CD4-positive, alpha-beta T cell (primary cell): ENCODE data around the gene CORT. TPM values are rescaled to one million over a fixed set of nuclear protein-coding genes. Genes with fewer than 3 reads are reported as not detected.
A peak's percentile ranks its signal among the peaks of the same experiment; 100 is the strongest.

ENCODE experiments used
- ATAC-seq: fragments of 200-7000 bp; cut with Tn5 transposase; one replicate; pipeline ENCODE4 v1.10.0; 2022; ENCODE audit warnings: mild to moderate bottlenecking; ENCODE audit not compliant: poor library complexity
- CTCF ChIA-PET: fragments of 350-600 bp; sonication (Branson Sonifier 250); formaldehyde crosslinking; loops from one replicate; lab custom pipeline; 2021; ENCODE audit warnings: antibody characterized with exemption, inconsistent platforms; lab: Charles Lee
- POLR2A ChIA-PET: fragments of 350-600 bp; sonication (Branson Sonifier 250); formaldehyde crosslinking; loops from one replicate; lab custom pipeline; 2021; ENCODE audit warnings: antibody characterized with exemption, inconsistent platforms; lab: Charles Lee
- DNase-seq, 14 experiments: peaks; one replicate each; pipeline ENCODE4 v3.0.0-alpha.2; 2013 to 2020; ENCODE audit warnings: mixed read lengths in 2 of 14
- H3K27ac ChIP-seq, 2 donors: one replicate each; pipeline versions ENCODE4 v1.5.1 to v1.7.0; 2013; ENCODE audit warnings: low read length in 2 of 2, low read depth in 1 of 2, mild to moderate bottlenecking in 1 of 2
- H3K27me3 ChIP-seq, 2 experiments: 1 replicate in 1 of 2; 2 replicates in 1 of 2; pipeline versions ENCODE4 v1.6.1 to v1.7.0; 2013; ENCODE audit warnings: low read length in 2 of 2, control low read depth in 1 of 2, mild to moderate bottlenecking in 1 of 2, moderate library complexity in 1 of 2; ENCODE audit not compliant: insufficient read depth in 2 of 2, control insufficient read depth in 1 of 2
- H3K36me3 ChIP-seq: one replicate; pipeline ENCODE4 v1.6.1; 2013; ENCODE audit warnings: low read length, control low read depth; ENCODE audit not compliant: insufficient read depth
- H3K4me1 ChIP-seq: one replicate; pipeline ENCODE4 v1.6.1; 2013; ENCODE audit warnings: low read length, control low read depth; ENCODE audit not compliant: insufficient read depth
- H3K4me3 ChIP-seq: one replicate; pipeline ENCODE4 v1.5.1; 2013; ENCODE audit warnings: mild to moderate bottlenecking, low read length, moderate library complexity
- H3K9me3 ChIP-seq, 2 experiments: 1 replicate in 1 of 2; 2 replicates in 1 of 2; pipeline versions ENCODE4 v1.6.1 to v1.7.0; 2013; ENCODE audit warnings: low read length in 2 of 2, mild to moderate bottlenecking in 2 of 2, control low read depth in 1 of 2, moderate library complexity in 1 of 2; ENCODE audit not compliant: control insufficient read depth in 1 of 2, insufficient read depth in 1 of 2
- H3K27ac Mint-ChIP-seq: one replicate; pipeline ENCODE4 v1.8.0; 2020; ENCODE audit warnings: mixed read lengths
- H3K27me3 Mint-ChIP-seq: one replicate; pipeline ENCODE4 v1.8.0; 2021; ENCODE audit warnings: mixed read lengths
- H3K36me3 Mint-ChIP-seq: one replicate; pipeline ENCODE4 v1.8.0; 2021; ENCODE audit warnings: low read depth, mixed read lengths
- H3K4me1 Mint-ChIP-seq: one replicate; pipeline ENCODE4 v1.8.0; 2021; ENCODE audit warnings: low read depth, mixed read lengths
- H3K4me3 Mint-ChIP-seq: one replicate; pipeline ENCODE4 v1.8.0; 2020; ENCODE audit warnings: mild to moderate bottlenecking, mixed read lengths
- H3K9me3 Mint-ChIP-seq: one replicate; pipeline ENCODE4 v1.8.0; 2020; ENCODE audit warnings: mixed read lengths
- intact Hi-C, 2 experiments: fragments of 100-400 bp; cut with DNase I in 1 of 2; cut with micrococcal nuclease in 1 of 2; formaldehyde crosslinking; loops; one replicate each; pipeline versions ENCODE4 v1.15.1 to v1.9.0; 2023 to 2025; cut with DNase I, micrococcal nuclease
- total RNA-seq, 174 experiments: library from RNA in 2 of 174; stranded (reverse) in 2 of 174; gene quantifications; one replicate each; pipeline ENCODE4 v1.2.3 and lab custom pipeline; 2021 to 2026
- TF ChIP-seq, protein P1 (sequence below): fragments of 200-600 bp; IDR thresholded peaks from one replicate; pipeline ENCODE4 v1.8.0; 2022; ENCODE audit warnings: antibody characterized with exemption, mild to moderate bottlenecking

The CORT gene
- total RNA-seq, 2 experiments from 2014 or later = 0.25 TPM; not detected in 1

DNA sequence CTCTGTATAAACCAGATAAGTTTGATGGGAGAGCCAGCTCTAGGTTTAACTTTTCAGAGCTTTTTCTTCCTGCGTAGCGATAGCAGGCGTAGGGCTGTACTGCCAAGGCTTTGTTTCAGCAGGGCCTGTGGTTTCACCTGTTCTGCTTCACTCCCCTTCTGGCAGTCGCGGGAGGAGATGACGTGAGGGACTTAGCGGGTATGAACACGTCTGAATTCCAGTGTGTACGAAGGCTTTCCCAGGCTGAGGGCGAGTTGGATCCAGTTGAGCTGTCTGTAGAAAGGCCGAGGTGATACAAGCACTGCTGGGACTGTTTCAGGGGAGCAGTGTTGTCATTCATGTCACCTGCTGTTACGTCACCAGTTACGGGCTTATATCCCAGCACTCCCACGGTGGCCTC lies 46.1 kb downstream of the CORT start:
- Histone ChIP-seq H3K36me3 (no peaks in the 10 kb centered on the region), H3K27ac (peak overlapping the region; percentile 50 to 60), H3K9me3 (no peaks in the 10 kb centered on the region), H3K4me3 (peak overlapping the region; percentile 53), H3K27me3 (no peaks in the 10 kb centered on the region), H3K4me1 (peaks cover 33% of the 10 kb centered on the region)
- Mint-ChIP-seq H3K9me3 (no peaks in the 10 kb centered on the region), H3K4me3 (peak overlapping the region; percentile 80), H3K27ac (peak overlapping the region; percentile 93), H3K27me3 (no peaks in the 10 kb centered on the region), H3K4me1 (peaks cover 64% of the 10 kb centered on the region), H3K36me3 (peaks cover 16% of the 10 kb centered on the region)
- CTCF ChIA-PET = interaction anchor here (1.3 to 8.3 kb wide), 5 partner anchors 11 to 38 kb away, joined by 3 to 126 read pairs (median 6); partner anchors contain the start of gene DFFA
- DNase-seq (peak in 12 of 14 experiments; percentile 10 to 64 (median 40)), ATAC-seq (peak; percentile 65)
- TF ChIP-seq, protein P1, sequence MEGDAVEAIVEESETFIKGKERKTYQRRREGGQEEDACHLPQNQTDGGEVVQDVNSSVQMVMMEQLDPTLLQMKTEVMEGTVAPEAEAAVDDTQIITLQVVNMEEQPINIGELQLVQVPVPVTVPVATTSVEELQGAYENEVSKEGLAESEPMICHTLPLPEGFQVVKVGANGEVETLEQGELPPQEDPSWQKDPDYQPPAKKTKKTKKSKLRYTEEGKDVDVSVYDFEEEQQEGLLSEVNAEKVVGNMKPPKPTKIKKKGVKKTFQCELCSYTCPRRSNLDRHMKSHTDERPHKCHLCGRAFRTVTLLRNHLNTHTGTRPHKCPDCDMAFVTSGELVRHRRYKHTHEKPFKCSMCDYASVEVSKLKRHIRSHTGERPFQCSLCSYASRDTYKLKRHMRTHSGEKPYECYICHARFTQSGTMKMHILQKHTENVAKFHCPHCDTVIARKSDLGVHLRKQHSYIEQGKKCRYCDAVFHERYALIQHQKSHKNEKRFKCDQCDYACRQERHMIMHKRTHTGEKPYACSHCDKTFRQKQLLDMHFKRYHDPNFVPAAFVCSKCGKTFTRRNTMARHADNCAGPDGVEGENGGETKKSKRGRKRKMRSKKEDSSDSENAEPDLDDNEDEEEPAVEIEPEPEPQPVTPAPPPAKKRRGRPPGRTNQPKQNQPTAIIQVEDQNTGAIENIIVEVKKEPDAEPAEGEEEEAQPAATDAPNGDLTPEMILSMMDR = no peak
- intact Hi-C loops = loop anchor here (1.0 to 10.0 kb wide), 9 partner anchors 11 to 1149 kb away; partner anchors contain the start of genes KIF1B (in 1 of the 2) and PEX14 (in 1 of the 2)
- POLR2A ChIA-PET = interaction anchor here (0.7 to 3.3 kb wide), 6 partner anchors 11 to 444 kb away, joined by 4 to 33 read pairs (median 12); partner anchors contain the start of gene CENPS

GRCh38 chr1:10497109-10497508 lies 47.3 kb downstream of the CORT start:
- TF ChIP-seq, protein P1 = no peak
- ChIA-PET CTCF (interaction anchor here (0.6 to 8.3 kb wide), 3 partner anchors 10 to 41 kb away, joined by 3 to 126 read pairs (median 3); no protein-coding TSS in a partner anchor), POLR2A (interaction anchor here (0.6 to 3.3 kb wide), 5 partner anchors 10 to 407 kb away, joined by 3 to 33 read pairs (median 4); no protein-coding TSS in a partner anchor)
- intact Hi-C loops = loop anchor here in 1 of 2 experiments (2.0 to 10.0 kb wide), 3 partner anchors 285 to 1148 kb away; partner anchors contain the start of gene KIF1B
- Histone ChIP-seq H3K27ac (no peak overlapping the region), H3K9me3 (no peaks in the 10 kb centered on the region), H3K4me3 (no peak overlapping the region), H3K36me3 (no peaks in the 10 kb centered on the region), H3K4me1 (peaks cover 33% of the 10 kb centered on the region), H3K27me3 (no peaks in the 10 kb centered on the region)
- H3K27me3 Mint-ChIP-seq = no peaks in the 10 kb centered on the region
- peak overlapping the region; percentile 40 for H3K27ac Mint-ChIP-seq
- ATAC-seq = no peak
- peaks cover 69% of the 10 kb centered on the region for H3K4me1 Mint-ChIP-seq
- no peaks in the 10 kb centered on the region for H3K9me3 Mint-ChIP-seq
- H3K36me3 Mint-ChIP-seq = peaks cover 16% of the 10 kb centered on the region
- H3K4me3 Mint-ChIP-seq = peak overlapping the region; percentile 11
- DNase-seq = peak in 1 of 14 experiments; percentile 25

- H3K4me3 ChIP-seq = no peak overlapping the region
- Mint-ChIP-seq H3K9me3 (no peaks in the 10 kb centered on the region), H3K4me3 (no peak overlapping the region), H3K27me3 (no peaks in the 10 kb centered on the region), H3K27ac (peak overlapping the region; percentile 40), H3K4me1 (peaks cover 67% of the 10 kb centered on the region), H3K36me3 (peaks cover 16% of the 10 kb centered on the region)
- intact Hi-C loops = loop anchor here in 1 of 2 experiments (5.0 to 10.0 kb wide), 2 partner anchors 286 to 1147 kb away; partner anchors contain the start of gene KIF1B
- H3K27me3 ChIP-seq = no peaks in the 10 kb centered on the region
- DNase-seq (no peak), ATAC-seq (no peak)
- no peaks in the 10 kb centered on the region for H3K36me3 ChIP-seq
- no peak overlapping the region for H3K27ac ChIP-seq
- no peaks in the 10 kb centered on the region for H3K9me3 ChIP-seq
- CTCF ChIA-PET = interaction anchor here (1.1 to 8.3 kb wide), 2 partner anchors 9 to 11 kb away, joined by 3 to 126 read pairs; no protein-coding TSS in a partner anchor
- TF ChIP-seq, protein P1 = no peak
- H3K4me1 ChIP-seq = peaks cover 33% of the 10 kb centered on the region
- POLR2A ChIA-PET = interaction anchor here (1.2 to 1.3 kb wide), 2 partner anchors 9 to 514 kb away, joined by 3 read pairs; partner anchors contain the start of gene TARDBP
Observed at GRCh38 chr1:10498231-10498630, 48.4 kb downstream of the CORT start.

Other genes with a start within 250 kb of the CORT start
- 1 to 10 TPM; 7.9 to 9.7 TPM for gene KIF1B, start 239.5 kb upstream of the CORT start, total RNA-seq
- 10 to 100 TPM; 16.7 to 17.4 TPM for gene PGD, start 51.0 kb upstream of the CORT start, total RNA-seq
- 1 to 10 TPM; 3.7 to 4.0 TPM for gene CENPS, start 19.6 kb upstream of the CORT start, total RNA-seq
- 1 to 10 TPM; 7.4 to 9.1 TPM for gene DFFA, start 22.5 kb downstream of the CORT start, total RNA-seq
- 10 to 100 TPM; 13.3 to 14.8 TPM for gene PEX14, start 24.9 kb downstream of the CORT start, total RNA-seq